GM18520 (cell line): Measurements from ENCODE around the gene BCOR.

Source experiments
- ATAC-seq: cut with Tn5 transposase; IDR thresholded peaks from one replicate; pipeline ENCODE4 v1.9.1; 2021; ENCODE audit not compliant: unreplicated experiment

The BCOR gene

DNA sequence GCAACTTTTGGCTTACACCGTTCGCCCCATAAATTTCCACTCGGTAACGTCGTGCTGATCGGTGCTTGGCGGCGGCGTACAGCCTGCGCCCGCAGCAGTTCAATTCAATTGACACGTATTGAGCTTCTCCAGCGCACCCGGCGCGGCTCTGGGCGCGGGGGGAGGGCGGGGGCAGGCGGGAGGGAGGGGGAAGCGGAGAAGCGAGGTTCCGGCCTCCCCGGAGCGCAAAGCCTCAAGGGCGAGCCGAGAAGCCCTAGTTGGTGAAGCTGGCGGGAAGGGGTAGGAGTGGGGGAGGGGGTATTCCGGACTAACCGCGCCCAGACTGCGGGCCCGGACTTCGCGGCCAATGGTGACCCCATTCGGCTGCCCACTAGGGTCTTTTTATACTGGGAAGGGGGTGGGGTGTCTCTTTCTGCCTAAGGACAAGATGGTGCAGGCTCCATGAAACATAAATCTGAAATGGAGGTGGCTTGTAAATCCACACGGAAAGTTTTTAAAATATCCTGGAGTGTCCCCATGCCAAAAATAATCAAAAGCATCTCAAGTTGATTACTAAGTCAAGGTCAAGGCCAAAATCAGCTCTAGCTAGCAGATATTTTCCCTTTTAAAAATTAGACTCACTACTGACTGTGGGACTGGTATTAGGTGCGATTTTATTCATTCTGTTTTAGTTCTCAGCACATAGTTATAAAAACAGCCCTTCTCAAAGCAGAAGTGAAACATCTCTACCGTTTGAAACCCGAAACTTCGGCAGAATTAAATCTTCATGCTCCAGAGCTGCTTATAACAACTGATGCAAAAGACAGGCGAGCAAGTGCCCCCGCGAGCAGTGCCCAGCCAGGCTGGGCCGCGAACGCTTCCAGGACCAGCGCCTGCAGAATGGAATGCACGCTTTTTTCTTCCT, 1.5 kb upstream of the BCOR start:
- peak; percentile 31 for ATAC-seq

- peak; percentile 26 for ATAC-seq
Measured at GRCh38 chrX:40098264-40099054, 701 bp upstream of the BCOR start.

GRCh38 chrX:40097141-40097503, 636 bp downstream of the BCOR start:
- ATAC-seq: no peak

DNA sequence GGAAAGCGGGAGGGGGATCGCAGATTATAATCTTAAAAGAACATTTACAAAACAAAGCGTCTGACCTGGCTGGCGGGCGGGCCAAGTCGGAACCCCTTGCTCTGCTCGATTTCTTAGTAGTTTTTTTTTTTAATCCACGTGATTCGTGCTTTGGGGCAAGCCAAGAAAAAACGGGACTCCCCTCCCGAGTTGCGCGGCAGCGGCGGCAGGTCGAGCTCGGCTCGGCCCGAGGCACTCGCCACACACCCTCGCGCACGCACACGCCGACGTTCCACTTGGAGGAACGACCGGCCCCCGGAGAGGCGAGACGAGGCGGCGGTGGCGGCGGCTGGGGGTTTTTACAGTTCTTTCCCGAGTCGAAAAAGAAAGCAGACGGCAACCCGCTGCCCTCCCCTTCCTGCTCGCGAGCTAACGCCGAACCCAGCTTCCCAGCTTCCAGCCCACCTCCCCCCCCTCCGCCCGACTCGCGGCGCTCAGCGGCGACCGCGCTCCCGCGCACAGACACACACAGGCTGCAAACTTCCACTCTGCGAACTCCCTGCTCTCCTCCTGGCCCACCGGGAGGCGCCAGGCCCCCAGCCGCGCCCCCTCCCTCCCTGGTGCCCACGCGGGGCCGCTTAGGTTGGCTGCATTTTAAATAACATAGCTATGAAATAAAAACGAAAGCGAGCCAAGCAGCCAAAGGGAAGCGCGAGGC, 1.2 kb downstream of the BCOR start:
- ATAC-seq: no peak

DNA sequence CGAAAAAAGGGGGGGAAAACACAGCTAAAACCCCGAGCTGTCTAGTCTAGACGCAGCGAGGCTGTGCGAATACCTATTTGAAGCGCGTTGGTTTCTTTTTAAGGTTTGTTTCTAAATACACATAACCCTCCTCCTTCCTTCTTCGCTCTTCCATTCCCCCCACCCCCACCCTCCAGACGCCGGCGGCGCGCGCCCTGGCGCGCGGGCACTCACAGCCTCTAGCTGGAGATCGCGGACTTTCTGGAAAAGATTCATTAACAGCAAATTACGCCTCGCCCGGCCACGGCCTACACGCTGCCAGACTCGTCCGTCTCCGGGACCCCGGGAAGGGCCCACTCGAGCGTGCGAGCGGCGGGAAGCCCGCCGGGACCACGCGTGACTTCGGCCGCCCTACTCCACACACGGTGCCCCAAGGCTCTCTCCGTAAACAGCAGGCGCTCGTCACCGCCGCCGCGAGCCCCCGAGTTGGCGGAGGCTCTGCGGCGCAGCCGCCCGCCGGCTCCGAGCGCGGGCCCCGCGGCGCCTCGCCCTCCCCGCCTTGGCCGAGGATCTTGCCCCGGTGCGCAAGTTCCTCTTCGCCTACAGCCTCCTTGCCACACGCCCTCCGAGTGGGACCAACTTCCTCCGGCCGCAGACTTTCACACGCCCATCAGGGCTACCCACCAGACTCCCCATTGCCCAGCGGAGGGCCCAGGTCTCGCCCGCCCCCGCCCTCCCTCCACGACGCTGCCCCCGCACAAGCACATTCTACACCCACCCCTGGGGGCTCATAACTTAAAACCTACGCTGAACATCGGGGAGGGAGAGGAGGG, 2.0 kb downstream of the BCOR start:
- ATAC-seq: no peak

DNA sequence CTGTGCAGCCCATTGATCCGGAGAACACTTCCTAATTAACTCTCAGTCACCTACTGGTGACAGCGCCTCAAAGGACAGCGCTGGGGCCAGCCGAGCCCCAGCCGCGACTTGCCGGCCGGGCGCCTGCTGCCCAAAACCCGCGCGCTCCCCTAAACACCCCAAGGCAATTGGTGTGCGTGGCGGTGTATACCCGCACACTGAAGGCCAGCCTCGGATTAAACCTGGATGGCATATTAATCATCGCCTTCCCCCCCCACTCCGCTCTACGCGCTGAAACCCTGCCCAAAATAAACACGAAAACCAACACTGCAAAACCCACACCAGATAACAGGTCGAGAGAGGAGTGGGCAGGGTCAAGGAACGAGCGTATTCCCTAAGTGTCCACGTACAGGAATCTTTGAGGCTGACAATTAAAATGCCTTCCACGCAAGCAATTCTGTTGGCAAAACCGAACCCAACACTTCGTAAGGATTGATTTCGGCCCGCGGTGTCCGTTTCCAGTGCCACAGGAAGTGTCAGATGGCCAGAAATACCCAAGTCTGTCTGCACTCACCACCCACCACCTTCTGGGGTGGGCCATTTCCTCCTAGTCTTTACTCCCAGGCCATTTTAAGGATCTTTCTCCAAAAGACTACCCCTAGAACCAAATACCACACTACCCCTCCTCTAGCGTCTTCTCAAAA, 2.7 kb downstream of the BCOR start:
- ATAC-seq: no peak

GRCh38 chrX:40094041-40094899, 3.5 kb downstream of the BCOR start:
- no peak for ATAC-seq

- ATAC-seq: no peak
Measured at GRCh38 chrX:40093586-40093985, 4.2 kb downstream of the BCOR start.

DNA sequence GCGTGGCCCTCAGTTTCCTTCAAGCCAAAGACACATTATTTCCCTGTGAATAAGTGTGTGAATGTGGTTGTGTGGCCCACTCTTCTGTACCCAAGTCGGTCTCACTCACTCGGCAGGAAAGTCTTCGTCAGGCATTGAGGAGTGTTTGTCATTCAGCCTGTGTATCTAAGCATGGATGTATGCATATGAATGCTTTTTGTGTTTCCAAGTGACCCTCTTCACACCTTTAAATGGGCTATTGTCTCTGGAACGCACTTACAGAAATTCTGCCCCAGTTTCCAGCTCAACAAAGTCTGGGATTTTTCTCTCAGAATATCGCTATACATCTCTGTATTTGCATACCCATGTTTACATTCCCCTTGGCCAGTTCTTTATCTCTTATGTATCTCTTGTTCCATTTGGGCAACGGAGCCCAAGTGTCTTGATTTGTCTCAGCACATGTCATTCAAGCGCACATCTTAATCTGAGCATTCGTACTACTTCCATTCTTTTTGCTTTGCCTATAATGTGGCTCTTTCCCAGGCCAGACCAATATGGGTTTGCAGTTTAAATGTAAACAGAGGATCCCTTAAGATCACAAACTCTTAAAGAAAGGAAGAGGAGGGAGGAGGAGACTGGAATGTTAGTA, 4.8 kb downstream of the BCOR start:
- no peak for ATAC-seq

- no peak for ATAC-seq
Measured at GRCh38 chrX:40091691-40092421, 5.9 kb downstream of the BCOR start.

GRCh38 chrX:40090961-40091360, 6.8 kb downstream of the BCOR start:
- ATAC-seq: no peak

DNA sequence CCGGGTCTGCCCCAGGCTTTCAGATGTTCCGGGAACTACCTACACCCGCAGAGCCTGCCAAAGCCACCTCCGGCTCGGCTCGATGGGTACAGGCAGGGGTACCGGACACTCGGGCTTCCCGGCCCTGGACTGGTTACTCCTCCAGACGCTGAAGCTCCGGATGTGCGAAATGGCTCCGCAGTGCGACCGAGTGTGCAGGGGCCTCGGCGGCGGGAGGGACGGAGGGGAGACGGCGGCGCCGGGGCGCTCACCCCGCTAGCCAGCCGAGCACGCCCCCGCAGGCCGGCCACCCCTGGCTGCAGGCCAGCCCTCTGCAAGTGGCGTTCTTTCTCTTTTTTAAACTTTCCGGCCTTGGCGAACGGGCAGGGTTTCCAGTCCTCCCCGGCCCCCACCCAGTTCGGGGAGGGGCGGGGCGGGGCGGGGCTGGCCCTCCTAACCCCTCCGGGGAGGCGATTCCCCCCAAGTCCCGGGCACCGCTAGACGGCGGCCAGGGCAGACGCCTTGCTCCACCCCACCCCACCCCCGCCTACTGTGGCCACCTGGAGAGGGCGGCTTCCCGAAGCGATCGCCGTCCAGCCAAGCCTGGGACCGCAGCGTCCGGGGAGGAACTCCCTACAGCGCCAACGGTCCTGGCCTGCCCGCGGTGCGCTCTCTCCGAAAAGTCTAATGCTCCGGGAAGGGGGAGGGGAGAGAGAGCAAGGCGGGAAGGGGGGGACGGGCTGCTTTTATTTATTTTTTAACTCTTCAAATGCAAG, 7.5 kb downstream of the BCOR start:
- no peak for ATAC-seq

GRCh38 chrX:40088803-40089540, 8.8 kb downstream of the BCOR start:
- ATAC-seq: no peak

- no peak for ATAC-seq
Measured at GRCh38 chrX:40088299-40088625, 9.5 kb downstream of the BCOR start.

GRCh38 chrX:40087425-40088298, 10.1 kb downstream of the BCOR start:
- no peak for ATAC-seq
